Memory B cell (primary cell): ENCODE data around the gene HCAR1.
"Not testable (repeated sequence)": the region's sequence is repeated elsewhere in the genome, so short reads cannot be mapped to it uniquely, and the experiment has no call there.

Experiments
- ATAC-seq: fragments of 150-1000 bp; cut with Tn5 transposase; 2 replicates; pipeline ENCODE4 v1.10.0; 2021; ENCODE audit warnings: low read depth, mild to moderate bottlenecking, moderate library complexity
- DNase-seq, 2 donors: peaks; one replicate each; pipeline ENCODE4 v3.0.0; 2022; ENCODE audit warnings: low spot score in 2 of 2
- H3K27ac Mint-ChIP-seq: one replicate; pipeline ENCODE4 v1.8.0; 2022; ENCODE audit warnings: mild to moderate bottlenecking, moderate library complexity, mixed read lengths
- H3K27me3 Mint-ChIP-seq: one replicate; pipeline ENCODE4 v1.8.0; 2022; ENCODE audit warnings: mixed read lengths
- H3K36me3 Mint-ChIP-seq: one replicate; pipeline ENCODE4 v1.8.0; 2022; ENCODE audit warnings: mild to moderate bottlenecking, mixed read lengths
- H3K4me1 Mint-ChIP-seq: one replicate; pipeline ENCODE4 v1.8.0; 2022; ENCODE audit warnings: mixed read lengths
- H3K4me3 Mint-ChIP-seq: one replicate; pipeline ENCODE4 v1.8.0; 2022; ENCODE audit warnings: mild to moderate bottlenecking, moderate library complexity, mixed read lengths
- H3K9me3 Mint-ChIP-seq: one replicate; pipeline ENCODE4 v1.8.0; 2022; ENCODE audit warnings: mixed read lengths

HCAR1 gene, protein sequence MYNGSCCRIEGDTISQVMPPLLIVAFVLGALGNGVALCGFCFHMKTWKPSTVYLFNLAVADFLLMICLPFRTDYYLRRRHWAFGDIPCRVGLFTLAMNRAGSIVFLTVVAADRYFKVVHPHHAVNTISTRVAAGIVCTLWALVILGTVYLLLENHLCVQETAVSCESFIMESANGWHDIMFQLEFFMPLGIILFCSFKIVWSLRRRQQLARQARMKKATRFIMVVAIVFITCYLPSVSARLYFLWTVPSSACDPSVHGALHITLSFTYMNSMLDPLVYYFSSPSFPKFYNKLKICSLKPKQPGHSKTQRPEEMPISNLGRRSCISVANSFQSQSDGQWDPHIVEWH

DNA sequence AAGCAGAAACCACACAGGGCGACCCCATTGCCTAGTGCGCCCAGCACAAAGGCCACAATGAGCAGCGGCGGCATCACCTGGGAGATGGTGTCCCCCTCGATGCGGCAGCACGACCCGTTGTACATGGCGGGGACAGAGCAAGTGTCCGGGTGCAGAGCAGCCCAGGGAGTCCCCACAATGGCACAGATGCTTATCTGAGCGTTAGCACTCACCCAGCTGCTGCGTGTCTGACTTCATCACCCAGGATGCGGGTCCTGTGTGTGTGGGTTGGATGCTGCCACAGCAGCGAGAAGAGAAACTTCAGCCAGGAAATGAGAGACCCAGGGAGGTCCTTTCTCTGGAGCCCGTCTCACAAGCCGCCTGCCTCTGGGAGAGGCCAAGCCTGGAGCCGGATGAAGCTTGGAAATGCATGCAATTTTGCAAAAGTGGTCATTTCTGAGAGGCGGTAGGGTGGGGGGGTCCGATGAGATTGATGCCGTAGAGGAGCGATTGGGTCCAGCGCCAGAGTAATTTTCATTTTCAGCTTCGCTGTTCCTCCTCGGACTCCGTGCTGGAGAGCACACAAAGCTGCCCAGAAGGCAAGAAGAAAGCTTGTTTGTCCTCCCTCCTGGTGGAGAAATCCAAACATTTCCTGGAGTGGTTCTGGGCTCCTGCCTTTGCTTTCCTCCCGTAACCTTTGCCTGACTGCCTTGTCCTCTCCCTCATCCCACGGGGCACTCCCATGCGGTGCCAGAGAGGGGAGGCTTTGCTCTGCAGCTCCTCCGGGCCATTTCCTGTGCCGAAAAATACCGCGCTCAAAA lies at the start of gene HCAR1:
Gene HCAR1 (minus strand): TSS at position 630 of the 800 bp plus-strand sequence. CDS start 505 bp downstream, at position 125.
- peaks cover 4% of the 10 kb centered on the region for H3K9me3 Mint-ChIP-seq
- peaks cover 25% of the 10 kb centered on the region for H3K4me1 Mint-ChIP-seq
- ATAC-seq = no peak
- no peak for DNase-seq
- no peaks in the 10 kb centered on the region for H3K36me3 Mint-ChIP-seq
- H3K27ac Mint-ChIP-seq = no peak within 1 kb of the TSS
- peaks cover 5% of the 10 kb centered on the region for H3K27me3 Mint-ChIP-seq
- H3K4me3 Mint-ChIP-seq = no peak within 1 kb of the TSS

DNA sequence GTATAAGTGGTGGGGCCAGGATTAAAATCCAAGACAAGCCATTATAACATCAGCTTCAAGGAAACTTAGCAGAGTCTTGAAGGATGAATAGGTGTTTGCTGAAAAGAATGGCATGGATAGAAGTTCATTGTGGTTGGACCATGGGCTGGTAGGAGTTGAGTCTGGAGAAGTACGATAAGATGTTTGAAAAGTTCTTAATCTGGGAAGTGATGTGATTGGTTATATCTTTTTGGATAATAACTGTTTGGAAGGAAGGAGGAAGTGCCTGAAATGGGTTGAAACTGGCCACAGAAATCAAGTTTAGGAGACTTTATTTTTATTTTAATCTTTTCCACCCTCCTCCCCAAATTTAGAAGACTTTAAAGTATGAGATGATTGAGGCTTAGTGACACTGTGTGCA lies 26.9 kb upstream of the HCAR1 start:
- Mint-ChIP-seq H3K27ac (no peak overlapping the region), H3K9me3 (no peaks in the 10 kb centered on the region), H3K36me3 (peaks cover 26% of the 10 kb centered on the region), H3K27me3 (no peaks in the 10 kb centered on the region), H3K4me1 (peaks cover 28% of the 10 kb centered on the region), H3K4me3 (no peak overlapping the region)
- DNase-seq (no peak), ATAC-seq (no peak)

DNA sequence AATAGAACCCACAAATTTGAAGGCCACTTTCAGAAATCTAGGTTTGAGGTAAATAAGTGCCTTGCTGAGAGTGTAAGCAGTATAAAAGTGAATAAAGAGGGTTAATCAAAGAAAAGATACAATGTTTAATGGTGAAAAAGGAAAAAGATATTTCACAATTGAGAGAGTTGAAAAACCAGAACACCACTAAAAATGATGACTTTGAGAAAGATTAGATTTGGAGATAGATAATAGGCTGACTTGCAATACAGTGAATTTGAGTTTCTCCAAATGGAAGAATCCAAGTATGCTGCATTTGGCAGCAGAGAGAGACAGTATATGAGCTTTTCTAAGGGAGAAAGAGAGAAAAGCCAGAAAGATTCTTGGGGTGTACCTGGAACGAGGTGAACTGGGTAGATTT lies 24.1 kb upstream of the HCAR1 start:
- Mint-ChIP-seq H3K9me3 (no peaks in the 10 kb centered on the region), H3K27me3 (no peaks in the 10 kb centered on the region), H3K4me1 (peaks cover 46% of the 10 kb centered on the region), H3K36me3 (peaks cover 26% of the 10 kb centered on the region), H3K4me3 (no peak overlapping the region), H3K27ac (no peak overlapping the region)
- ATAC-seq (no peak), DNase-seq (no peak)

DNA sequence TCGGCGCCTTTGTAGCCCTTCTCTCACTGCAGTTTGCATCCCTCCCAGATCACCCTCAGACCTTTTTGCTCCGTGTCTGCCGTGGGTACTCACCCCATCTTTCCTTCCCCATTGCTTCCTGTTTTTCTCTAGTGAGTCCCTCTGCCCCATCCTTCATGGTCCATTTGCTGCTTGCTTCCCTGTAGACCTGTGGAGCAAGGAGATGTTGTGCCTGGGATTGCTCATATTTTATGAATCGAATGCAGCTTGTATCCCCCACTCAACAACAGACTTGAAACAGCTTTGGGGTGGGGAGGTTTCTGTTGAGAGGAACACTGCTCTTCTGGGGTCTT lies 22.6 kb upstream of the HCAR1 start:
- peak overlapping the region; percentile 95 for H3K27ac Mint-ChIP-seq
- peak overlapping the region; percentile 97 for H3K4me3 Mint-ChIP-seq
- peaks cover 46% of the 10 kb centered on the region for H3K4me1 Mint-ChIP-seq
- DNase-seq (no peak), ATAC-seq (no peak)
- peaks cover 26% of the 10 kb centered on the region for H3K36me3 Mint-ChIP-seq
- H3K27me3 Mint-ChIP-seq = no peaks in the 10 kb centered on the region
- H3K9me3 Mint-ChIP-seq = no peaks in the 10 kb centered on the region

DNA sequence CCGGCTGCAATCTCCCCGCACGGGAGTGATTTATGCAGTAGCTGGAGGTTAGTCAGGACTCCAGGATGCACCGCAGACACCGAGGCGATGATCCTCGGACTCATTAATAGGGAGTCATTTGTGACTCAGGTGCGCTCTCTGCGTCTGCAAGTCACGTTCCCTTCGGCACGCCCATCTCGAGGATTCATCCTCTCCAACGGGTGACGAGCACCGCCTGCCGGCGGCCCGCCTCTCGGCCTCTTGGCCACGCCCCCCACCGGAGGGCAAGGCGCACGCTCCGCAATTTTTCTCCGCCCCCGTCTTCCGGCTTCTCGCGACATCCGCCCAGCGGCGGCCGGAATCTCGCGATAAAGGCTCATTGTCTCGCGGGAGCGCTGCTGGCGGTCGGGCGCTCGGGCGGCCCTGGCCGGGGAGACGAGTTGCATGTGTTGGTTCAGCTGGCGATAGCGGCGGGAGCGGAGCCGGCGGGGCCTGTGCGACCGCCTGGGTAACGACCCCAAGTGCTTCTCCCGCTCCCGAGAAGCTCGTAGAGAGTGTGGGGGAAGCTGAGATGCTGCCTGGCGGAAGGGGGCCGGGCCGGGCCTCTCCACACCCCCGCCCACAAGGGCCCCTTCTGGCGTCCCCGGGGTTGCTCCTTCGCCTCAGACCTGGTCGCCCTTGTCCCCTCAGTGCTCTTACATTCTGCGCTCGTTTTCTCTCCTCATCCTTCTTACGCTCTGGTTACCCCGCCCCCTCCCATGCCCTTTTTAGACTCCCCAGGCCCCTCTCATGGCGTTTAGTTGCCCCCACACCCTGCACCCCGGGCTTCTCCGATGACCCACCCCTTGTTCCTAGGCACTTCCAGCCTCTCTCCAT lies 22.0 kb upstream of the HCAR1 start, which contains the start of gene DENR:
Gene DENR (plus strand): TSS at position 361 of the 855 bp plus-strand sequence. CDS start 878 bp downstream, outside the sequence.
- Mint-ChIP-seq H3K9me3 (no peaks in the 10 kb centered on the region), H3K27ac (peak within 1 kb of the TSS; percentile 95), H3K4me1 (peaks cover 46% of the 10 kb centered on the region), H3K4me3 (peak within 1 kb of the TSS; percentile 97), H3K36me3 (peaks cover 26% of the 10 kb centered on the region), H3K27me3 (no peaks in the 10 kb centered on the region)
- DNase-seq = peak; percentile 99 to 100
- ATAC-seq = peak; percentile 86

DNA sequence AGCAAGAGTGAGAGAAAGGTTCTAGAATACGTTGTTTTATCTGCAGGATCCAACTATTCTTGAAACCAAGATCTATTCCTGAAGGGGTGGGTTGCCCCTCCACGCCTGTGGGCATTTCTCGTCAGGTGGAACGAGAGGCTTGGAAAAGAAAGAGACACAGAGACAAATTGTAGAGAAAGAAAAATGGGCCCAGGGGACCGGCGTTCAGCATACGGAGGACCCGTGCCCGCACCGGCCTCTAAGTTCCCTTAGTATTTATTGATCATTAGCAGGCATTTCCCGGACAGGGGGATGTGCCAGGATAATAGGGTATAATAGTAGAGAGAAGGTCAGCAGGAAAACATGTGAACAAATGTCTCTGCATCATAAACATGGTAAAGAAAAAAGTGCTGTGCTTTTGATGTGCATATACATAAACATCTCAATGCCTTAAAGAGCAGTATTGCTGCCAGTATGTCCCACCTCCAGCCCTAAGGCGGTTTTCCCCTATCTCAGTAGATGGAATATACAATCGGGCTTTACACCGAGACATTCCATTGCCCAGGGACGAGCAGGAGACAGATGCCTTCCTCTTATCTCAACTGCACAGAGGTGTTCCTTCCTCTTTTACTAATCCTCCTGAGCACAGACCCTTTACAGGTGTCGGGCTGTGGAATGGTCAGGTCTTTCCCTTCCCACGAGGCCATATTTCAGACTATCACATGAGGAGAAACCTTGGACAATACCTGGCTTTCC lies 20.3 kb upstream of the HCAR1 start:
- not testable (repeated sequence) for ATAC-seq, H3K27me3 Mint-ChIP-seq, H3K9me3 Mint-ChIP-seq, DNase-seq
- Mint-ChIP-seq H3K4me3 (peak overlapping the region; percentile 97), H3K36me3 (peaks cover 15% of the 10 kb centered on the region), H3K27ac (peak overlapping the region; percentile 95), H3K4me1 (peaks cover 33% of the 10 kb centered on the region)

DNA sequence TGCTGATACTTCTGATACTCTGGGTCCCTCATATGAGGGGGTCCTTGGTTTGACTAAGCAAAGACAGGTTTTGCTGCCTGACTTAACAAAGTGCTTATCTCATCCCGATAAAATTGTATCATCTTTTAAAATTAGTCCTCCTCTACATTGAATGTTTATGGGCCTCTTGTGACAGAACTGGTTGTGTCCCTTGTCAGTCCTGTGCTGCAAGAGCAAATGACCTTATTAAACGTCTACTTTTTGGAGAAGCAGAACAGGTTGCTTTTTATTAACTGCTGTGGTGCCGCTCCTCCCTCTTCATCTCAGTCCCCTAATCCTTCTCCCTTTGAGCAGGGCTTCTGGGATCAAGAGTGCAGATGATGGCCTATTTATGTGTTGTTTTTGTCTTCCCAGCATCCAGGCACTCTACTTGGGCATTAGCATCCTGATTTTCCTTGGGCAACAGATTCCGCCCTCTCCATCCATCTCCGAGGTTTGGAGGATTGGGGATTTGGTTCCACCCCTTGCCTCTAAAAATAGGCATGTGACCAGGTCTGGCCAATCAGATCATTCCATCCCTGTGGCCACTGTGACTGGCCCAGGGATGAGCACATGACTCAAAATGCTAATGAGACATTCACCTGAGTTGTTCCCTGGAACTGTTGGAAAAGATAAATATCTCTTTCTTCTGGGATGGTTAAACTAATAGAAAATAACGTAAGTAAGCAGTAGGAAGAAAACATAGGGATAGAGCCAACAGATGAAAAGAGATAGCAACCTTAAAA lies 19.1 kb upstream of the HCAR1 start:
- no peaks in the 10 kb centered on the region for H3K27me3 Mint-ChIP-seq
- no peaks in the 10 kb centered on the region for H3K9me3 Mint-ChIP-seq
- peaks cover 31% of the 10 kb centered on the region for H3K4me1 Mint-ChIP-seq
- no peak overlapping the region for H3K27ac Mint-ChIP-seq
- H3K36me3 Mint-ChIP-seq = peaks cover 8% of the 10 kb centered on the region
- no peak for DNase-seq
- ATAC-seq = no peak
- H3K4me3 Mint-ChIP-seq = no peak overlapping the region

DNA sequence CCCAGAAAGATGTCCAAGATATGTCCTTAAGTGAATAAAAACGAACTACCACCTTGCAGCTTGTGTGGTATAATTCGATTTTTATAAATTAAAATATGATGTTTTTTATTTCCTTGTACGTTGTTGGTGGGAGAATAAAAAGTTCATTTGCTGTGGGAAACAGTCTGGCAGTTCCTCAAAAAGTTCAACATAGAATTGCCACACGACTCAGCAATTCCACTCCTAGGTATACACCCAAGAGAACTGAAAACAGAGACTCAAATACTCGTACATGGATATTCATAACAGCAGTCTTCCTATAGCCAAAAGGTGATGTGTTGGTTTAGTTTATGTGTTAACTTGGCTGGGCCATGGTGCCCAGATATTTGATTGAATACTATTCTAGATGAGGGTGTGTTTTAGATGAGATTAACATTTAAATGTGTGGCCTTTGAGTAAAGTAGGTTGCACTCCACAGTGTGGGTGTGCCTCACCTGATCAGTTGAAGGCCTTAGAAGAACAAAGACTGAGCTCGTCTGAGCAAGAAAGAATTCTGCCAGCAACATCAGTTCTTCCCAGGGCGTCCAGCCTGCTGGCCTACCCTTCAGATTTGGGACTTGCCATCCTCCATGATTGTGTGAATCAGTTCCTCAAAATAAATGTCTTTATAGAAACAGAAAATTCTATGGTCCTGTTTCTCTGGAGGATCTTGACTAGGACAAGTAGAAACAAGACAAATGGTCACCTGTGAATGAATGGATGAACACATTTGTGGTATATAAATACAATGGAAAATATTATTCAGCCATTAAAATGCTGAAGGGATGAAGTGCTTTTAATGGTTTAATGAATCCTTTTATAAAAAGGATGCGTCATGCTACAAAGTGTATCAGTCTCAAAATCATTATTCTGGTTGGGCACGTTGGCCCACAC lies 16.8 kb upstream of the HCAR1 start:
- Mint-ChIP-seq H3K9me3 (no peaks in the 10 kb centered on the region), H3K27me3 (no peaks in the 10 kb centered on the region), H3K27ac (no peak overlapping the region), H3K4me3 (no peak overlapping the region), H3K36me3 (no peaks in the 10 kb centered on the region), H3K4me1 (peaks cover 18% of the 10 kb centered on the region)
- no peak for DNase-seq
- ATAC-seq = no peak

DNA sequence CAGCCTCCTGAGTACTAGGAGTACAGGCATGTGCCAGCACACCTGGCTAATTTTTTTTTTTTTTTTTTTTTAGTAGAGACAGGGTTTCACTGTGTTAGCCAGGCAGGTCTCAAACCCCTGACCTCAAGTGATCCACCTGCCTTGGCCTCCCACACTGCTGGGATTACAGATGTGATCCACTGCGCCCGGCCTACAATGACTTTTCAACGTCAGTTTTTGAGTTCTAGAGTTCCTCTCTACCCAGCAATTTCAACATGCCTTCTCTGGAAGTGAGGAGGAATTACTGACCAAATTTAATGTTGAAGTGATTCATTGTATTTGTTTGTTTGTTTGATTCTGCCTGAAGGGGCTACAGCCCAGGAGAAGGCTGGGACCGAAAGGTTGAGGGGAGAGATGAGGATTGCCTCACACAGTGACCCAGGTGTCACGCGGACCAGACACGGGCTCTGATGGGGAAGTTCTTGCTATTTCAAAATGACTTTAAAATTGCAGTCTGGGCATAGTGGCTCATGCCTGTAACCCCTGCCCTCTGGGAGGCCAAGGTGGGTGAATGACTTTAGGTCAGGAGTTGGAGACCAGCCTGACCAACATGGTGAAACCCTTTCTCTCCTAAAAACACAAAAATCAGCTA lies 13.4 kb upstream of the HCAR1 start:
- Mint-ChIP-seq H3K9me3 (peaks cover 1% of the 10 kb centered on the region), H3K27me3 (peaks cover 1% of the 10 kb centered on the region), H3K36me3 (no peaks in the 10 kb centered on the region), H3K4me1 (no peaks in the 10 kb centered on the region), H3K4me3 (no peak overlapping the region), H3K27ac (no peak overlapping the region)
- no peak for DNase-seq
- no peak for ATAC-seq

DNA sequence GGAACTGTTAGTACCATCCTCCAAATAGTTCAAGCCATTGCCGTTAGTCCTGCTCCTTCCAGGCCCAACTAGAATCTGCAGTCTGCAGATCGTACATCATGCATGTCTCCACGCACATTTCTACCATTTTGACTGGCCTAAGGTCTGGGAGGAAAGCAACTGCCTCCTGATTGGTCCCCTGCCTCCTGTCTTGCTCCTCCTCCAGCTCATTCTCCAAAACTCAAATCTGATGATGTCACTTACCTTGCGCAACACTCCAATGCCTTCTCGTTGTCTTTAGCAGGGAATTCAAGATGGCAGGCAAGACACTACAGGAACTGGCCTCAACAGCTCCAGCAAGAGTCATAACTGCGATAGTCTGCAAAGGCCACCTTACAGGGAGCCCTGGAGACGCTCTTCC lies 9.7 kb upstream of the HCAR1 start:
- Mint-ChIP-seq H3K36me3 (no peaks in the 10 kb centered on the region), H3K27ac (peak overlapping the region; percentile 75), H3K4me3 (no peak overlapping the region), H3K27me3 (peaks cover 1% of the 10 kb centered on the region), H3K9me3 (peaks cover 1% of the 10 kb centered on the region), H3K4me1 (no peaks in the 10 kb centered on the region)
- DNase-seq (no peak), ATAC-seq (no peak)

DNA sequence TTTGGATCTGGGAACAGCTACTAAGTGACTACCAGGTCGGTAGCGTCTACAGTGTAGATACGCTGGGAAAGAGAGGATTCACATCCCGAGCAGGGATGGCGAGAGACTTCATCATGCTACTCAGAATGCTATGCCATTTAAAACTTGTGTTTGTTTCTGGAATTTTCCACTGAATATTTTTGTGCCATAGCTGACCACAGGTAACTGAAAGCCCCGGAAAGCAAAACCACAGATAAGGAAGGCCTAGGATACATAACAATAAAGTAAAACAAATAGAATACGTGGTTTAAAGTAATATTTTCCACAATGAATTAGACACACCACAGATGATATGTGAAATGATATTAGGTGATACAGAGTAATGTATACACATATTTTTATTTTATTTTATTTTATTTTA lies 7.9 kb upstream of the HCAR1 start:
- ATAC-seq (no peak), DNase-seq (no peak)
- H3K27ac Mint-ChIP-seq = no peak overlapping the region
- H3K36me3 Mint-ChIP-seq = no peaks in the 10 kb centered on the region
- H3K9me3 Mint-ChIP-seq = peaks cover 1% of the 10 kb centered on the region
- H3K27me3 Mint-ChIP-seq = peaks cover 1% of the 10 kb centered on the region
- no peak overlapping the region for H3K4me3 Mint-ChIP-seq
- H3K4me1 Mint-ChIP-seq = peaks cover 4% of the 10 kb centered on the region

DNA sequence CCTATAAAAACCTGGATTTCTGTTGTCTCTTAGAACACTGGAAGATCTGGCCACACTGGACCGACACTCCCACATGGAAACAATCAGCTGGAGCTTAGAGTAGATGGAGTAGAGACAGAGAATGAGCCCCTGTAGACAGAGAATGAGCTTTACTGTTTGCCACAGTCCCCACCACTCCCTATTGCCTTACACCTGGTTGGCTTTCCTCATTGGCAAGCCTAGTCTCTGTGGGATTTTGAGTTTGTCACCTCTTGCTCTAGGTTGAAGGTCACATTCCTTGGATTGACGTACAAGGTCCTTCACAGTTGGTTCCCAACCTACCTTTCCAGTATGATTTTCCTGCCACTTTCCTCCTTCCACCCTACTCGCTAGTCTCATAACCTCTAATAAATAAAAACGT lies 2.0 kb upstream of the HCAR1 start:
- ATAC-seq (no peak), DNase-seq (no peak)
- Mint-ChIP-seq H3K36me3 (no peaks in the 10 kb centered on the region), H3K4me1 (peaks cover 17% of the 10 kb centered on the region), H3K27ac (peak overlapping the region; percentile 48), H3K27me3 (peaks cover 5% of the 10 kb centered on the region), H3K4me3 (no peak overlapping the region), H3K9me3 (peaks cover 4% of the 10 kb centered on the region)
